ENCODE data around the gene CAPN1.

The CAPN1 gene

DNA sequence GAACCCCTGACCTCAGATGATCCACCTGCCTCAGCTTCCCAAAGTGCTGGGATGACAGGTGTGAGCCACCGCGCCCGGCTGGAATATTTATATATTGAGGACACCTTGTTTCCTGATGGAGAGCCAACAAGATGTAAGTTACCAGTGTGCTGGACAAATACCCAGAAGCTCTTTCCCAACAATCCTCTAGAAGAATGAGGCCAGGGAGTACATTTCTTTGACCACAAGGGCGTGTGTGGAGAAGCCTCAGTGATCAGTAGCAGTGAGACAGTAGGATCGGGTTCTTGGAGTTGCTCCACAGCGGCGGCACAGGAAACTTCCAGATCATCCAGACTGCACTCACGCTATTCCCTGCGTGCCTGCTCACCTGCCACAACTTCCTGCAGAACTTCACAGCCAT lies 69.7 kb downstream of the CAPN1 start:
- peak; percentile 43 for DNase-seq (ENCODE audit: low read depth)
- TF ChIP-seq, protein P1, sequence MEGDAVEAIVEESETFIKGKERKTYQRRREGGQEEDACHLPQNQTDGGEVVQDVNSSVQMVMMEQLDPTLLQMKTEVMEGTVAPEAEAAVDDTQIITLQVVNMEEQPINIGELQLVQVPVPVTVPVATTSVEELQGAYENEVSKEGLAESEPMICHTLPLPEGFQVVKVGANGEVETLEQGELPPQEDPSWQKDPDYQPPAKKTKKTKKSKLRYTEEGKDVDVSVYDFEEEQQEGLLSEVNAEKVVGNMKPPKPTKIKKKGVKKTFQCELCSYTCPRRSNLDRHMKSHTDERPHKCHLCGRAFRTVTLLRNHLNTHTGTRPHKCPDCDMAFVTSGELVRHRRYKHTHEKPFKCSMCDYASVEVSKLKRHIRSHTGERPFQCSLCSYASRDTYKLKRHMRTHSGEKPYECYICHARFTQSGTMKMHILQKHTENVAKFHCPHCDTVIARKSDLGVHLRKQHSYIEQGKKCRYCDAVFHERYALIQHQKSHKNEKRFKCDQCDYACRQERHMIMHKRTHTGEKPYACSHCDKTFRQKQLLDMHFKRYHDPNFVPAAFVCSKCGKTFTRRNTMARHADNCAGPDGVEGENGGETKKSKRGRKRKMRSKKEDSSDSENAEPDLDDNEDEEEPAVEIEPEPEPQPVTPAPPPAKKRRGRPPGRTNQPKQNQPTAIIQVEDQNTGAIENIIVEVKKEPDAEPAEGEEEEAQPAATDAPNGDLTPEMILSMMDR (conservative IDR thresholded peaks at IDR 0.05; ENCODE audit: low read length) = no peak
- H3K4me3 ChIP-seq (ENCODE audit: low read length) = no peak overlapping the region

- TF ChIP-seq, protein P1 (conservative IDR thresholded peaks at IDR 0.05; ENCODE audit: low read length) = no peak
- DNase-seq (ENCODE audit: low read depth) = no peak
Measured at GRCh38 chr11:65254724-65255123, 73.0 kb downstream of the CAPN1 start.

GRCh38 chr11:65258988-65259387 lies 77.3 kb downstream of the CAPN1 start:
- TF ChIP-seq, protein P1 (conservative IDR thresholded peaks at IDR 0.05; ENCODE audit: low read length) = no peak
- H3K4me3 ChIP-seq (ENCODE audit: low read length) = no peak overlapping the region
- no peak for DNase-seq (ENCODE audit: low read depth)

More at GRCh38 chr11:65254724-65255123, 73.0 kb downstream of the CAPN1 start:
- H3K4me3 ChIP-seq (ENCODE audit: low read length) = no peak overlapping the region

DNA sequence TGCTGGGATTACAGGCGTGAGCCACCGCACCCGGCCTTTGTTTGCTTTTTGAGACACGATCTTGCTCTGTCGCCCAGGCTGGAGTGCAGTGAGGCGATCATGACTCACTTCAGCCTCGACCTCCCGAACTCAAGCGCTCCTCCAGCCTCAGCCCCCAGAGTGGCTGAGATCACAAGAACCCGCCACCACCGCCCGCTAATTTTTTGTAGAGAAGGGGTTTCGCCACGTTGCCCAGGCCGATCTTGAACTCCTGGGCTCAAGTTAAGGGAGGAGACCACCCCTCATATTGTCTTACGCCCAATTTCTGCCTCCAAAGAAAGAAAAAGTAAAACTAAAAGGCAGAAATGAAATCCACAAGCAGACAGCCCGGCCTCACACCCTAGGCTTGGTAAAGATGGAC lies 78.6 kb downstream of the CAPN1 start:
- TF ChIP-seq, protein P1 (conservative IDR thresholded peaks at IDR 0.05; ENCODE audit: low read length) = no peak
- H3K4me3 ChIP-seq (ENCODE audit: low read length) = no peak overlapping the region
- DNase-seq (ENCODE audit: low read depth) = no peak

DNA sequence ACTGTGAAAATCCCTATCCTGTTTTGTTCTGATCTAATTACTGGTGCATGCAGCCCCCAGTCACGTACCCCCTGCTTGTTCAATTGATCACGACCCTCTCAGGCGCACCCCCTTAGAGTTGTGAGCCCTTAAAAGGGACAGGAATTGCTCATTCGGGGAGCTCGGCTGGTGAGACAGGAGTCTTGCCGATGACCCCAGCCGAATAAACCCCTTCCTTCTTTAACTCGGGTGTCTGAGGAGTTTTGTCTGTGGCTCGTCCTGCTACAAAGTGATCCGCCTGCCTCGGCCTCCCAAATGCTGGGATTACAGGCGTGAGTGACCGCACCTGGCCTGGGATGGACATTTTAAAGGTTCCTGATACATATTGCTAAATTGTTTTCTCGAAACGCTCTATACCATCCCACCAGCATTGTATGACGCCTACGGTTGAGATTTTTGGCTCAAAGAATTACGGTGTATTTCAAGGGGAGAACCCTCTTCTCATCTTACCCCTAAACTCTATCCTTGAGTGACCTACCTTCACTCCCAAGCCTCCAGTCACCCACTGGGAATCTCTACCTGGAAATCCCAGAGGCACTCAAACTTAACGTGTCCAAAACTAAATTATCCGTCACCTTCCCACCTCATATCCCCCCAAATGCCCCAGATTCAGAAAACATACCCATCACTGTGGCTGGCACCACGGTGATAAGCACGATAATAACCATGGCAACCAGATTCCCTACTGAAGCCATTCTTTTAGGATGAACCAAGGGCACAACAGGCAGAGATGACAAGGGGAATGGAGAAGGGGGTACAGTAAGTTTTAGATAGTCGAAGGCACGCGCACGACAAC lies 79.2 kb downstream of the CAPN1 start:
- TF ChIP-seq, protein P1 (conservative IDR thresholded peaks at IDR 0.05; ENCODE audit: low read length) = no peak
- H3K4me3 ChIP-seq (ENCODE audit: low read length) = peak overlapping the region; percentile 91
- DNase-seq (ENCODE audit: low read depth) = no peak
